Gastrocnemius medialis (tissue), 4 donors: Measurements from ENCODE around the gene TNIK. TPM values are rescaled to one million over a fixed set of nuclear protein-coding genes. Genes with fewer than 3 reads are reported as not detected.

Experiments used
- ATAC-seq, 2 donors: fragments of 150-250 bp; one replicate each; pipeline ENCODE4 v1.9.1; 2016
- DNase-seq, 2 donors: peaks; one replicate each; pipeline ENCODE4 v3.0.0-alpha.2; 2019
- H3K27ac ChIP-seq, 4 donors: fragments of 200-600 bp; sonication (generic); 1 replicate in 1 of 4; 2 replicates in 3 of 4; pipeline ENCODE4 v1.5.1; 2016 to 2018; ENCODE audit warnings: mild to moderate bottlenecking in 2 of 4, moderate library complexity in 1 of 4
- H3K27me3 ChIP-seq, 3 donors: fragments of 200-600 bp; sonication (generic) in 2 of 3; 1 replicate in 1 of 3; 2 replicates in 2 of 3; pipeline versions ENCODE4 v1.5.1 to v1.6.0; 2016 to 2019; ENCODE audit warnings: mild to moderate bottlenecking in 1 of 3, moderate library complexity in 1 of 3
- H3K36me3 ChIP-seq, 2 donors: fragments of 200-600 bp; sonication (generic) in 1 of 2; one replicate each; pipeline ENCODE4 v1.5.1; 2017 to 2018
- H3K4me1 ChIP-seq, 2 donors: fragments of 200-600 bp; sonication (generic) in 1 of 2; one replicate each; pipeline ENCODE4 v1.5.1; 2016 to 2017; ENCODE audit warnings: mild to moderate bottlenecking in 2 of 2
- H3K4me3 ChIP-seq, 4 donors: fragments of 200-600 bp; sonication (generic) in 3 of 4; 1 replicate in 1 of 4; 2 replicates in 3 of 4; pipeline ENCODE4 v1.5.1; 2016 to 2019; ENCODE audit warnings: mild to moderate bottlenecking in 2 of 4
- H3K9me3 ChIP-seq, 3 donors: fragments of 200-600 bp; sonication (generic) in 2 of 3; 1 replicate in 1 of 3; 2 replicates in 2 of 3; pipeline ENCODE4 v1.5.1; 2016 to 2019
- CTCF ChIP-seq, 5 experiments: fragments of 450-650 bp in 3 of 5; fragments of 200-600 bp in 2 of 5; sonication (generic) in 2 of 5; IDR thresholded peaks in 4 of 5; conservative IDR thresholded peaks in 1 of 5; 1 replicate in 4 of 5; 2 replicates in 1 of 5; pipeline ENCODE4 v1.5.1; 2016 to 2019; ENCODE audit warnings: antibody characterized with exemption in 5 of 5, mild to moderate bottlenecking in 3 of 5, moderate library complexity in 3 of 5
- POLR2A ChIP-seq, 2 donors: fragments of 450-650 bp; IDR thresholded peaks; one replicate each; pipeline ENCODE4 v1.6.1; 2017; ENCODE audit warnings: antibody characterized with exemption in 2 of 2, mild to moderate bottlenecking in 2 of 2, moderate library complexity in 2 of 2
- in situ Hi-C, 4 donors: fragments of 200-750 bp; cut with MboI; loops; one replicate each; pipeline versions ENCODE4 v1.15.0 to v1.8.0; 2017; ENCODE audit warnings: low sequenced_read_pairs in 4 of 4
- intact Hi-C: fragments of 100-400 bp; cut with DNase I; formaldehyde crosslinking; loops from one replicate; pipeline ENCODE4 v1.15.1; 2023; ENCODE audit warnings: low total_unique reads
- total RNA-seq, 4 donors: library from RNA; depleted of rRNA; stranded (reverse); fragments of >200 nt; gene quantifications; one replicate each; pipeline versions ENCODE4 v1.1.0 to v1.2.3, GENCODE V29; 2016

The TNIK gene
- total RNA-seq, 4 donors from 2014 or later: 5.2 to 19.7 (median 10.6) TPM

GRCh38 chr3:171455603-171456550 lies 4.3 kb downstream of the TNIK start:
- in situ Hi-C loops: loop anchor here in 3 of 4 donors (5.0 to 25.0 kb wide), 2 partner anchors 269 kb away; no protein-coding TSS in a partner anchor
- intact Hi-C loops: loop anchor here (5.0 to 10.0 kb wide), 2 partner anchors 124 to 1101 kb away; partner anchors contain the start of gene SKIL
- H3K27me3 ChIP-seq: no peaks in the 10 kb centered on the region
- TF ChIP-seq CTCF (IDR thresholded peaks at IDR 0.05 in 4 of 5, conservative IDR thresholded peaks at IDR 0.05 in 1 of 5) (no peak), POLR2A (IDR thresholded peaks at IDR 0.05) (no peak)
- H3K4me1 ChIP-seq: peaks cover 59 to 68% of the 10 kb centered on the region in 2 donors
- peak overlapping the region in 2 of 4 donors; percentile 10 to 91 for H3K27ac ChIP-seq
- H3K4me3 ChIP-seq: no peak overlapping the region
- ATAC-seq: no peak
- no peak for DNase-seq
- no peaks in the 10 kb centered on the region for H3K36me3 ChIP-seq
- H3K9me3 ChIP-seq: no peaks in the 10 kb centered on the region

GRCh38 chr3:171454041-171454440 lies 6.2 kb downstream of the TNIK start:
- no peak for DNase-seq
- H3K4me1 ChIP-seq: peaks cover 59 to 68% of the 10 kb centered on the region in 2 donors
- H3K36me3 ChIP-seq: no peaks in the 10 kb centered on the region
- ATAC-seq: no peak
- H3K27me3 ChIP-seq: no peaks in the 10 kb centered on the region
- peak overlapping the region in 2 of 4 donors; percentile 43 to 54 for H3K27ac ChIP-seq
- no peak overlapping the region for H3K4me3 ChIP-seq
- H3K9me3 ChIP-seq: no peaks in the 10 kb centered on the region
- in situ Hi-C loops: loop anchor here in 2 of 4 donors (25.0 kb wide), 1 partner anchor 267 kb away; no protein-coding TSS in a partner anchor
- TF ChIP-seq CTCF (IDR thresholded peaks at IDR 0.05 in 4 of 5, conservative IDR thresholded peaks at IDR 0.05 in 1 of 5): no peak
- no peak for TF ChIP-seq POLR2A (IDR thresholded peaks at IDR 0.05)
- intact Hi-C loops: loop anchor here (10.0 kb wide), 1 partner anchor 1099 kb away; the partner anchor contains the start of gene SKIL

GRCh38 chr3:171453180-171453886 lies 6.9 kb downstream of the TNIK start:
- intact Hi-C loops: loop anchor here (10.0 kb wide), 1 partner anchor 1099 kb away; the partner anchor contains the start of gene SKIL
- Histone ChIP-seq H3K4me1 (peaks cover 53 to 61% of the 10 kb centered on the region in 2 donors), H3K9me3 (no peaks in the 10 kb centered on the region), H3K4me3 (no peak overlapping the region), H3K27ac (peak overlapping the region; percentile 43 to 54 (median 52)), H3K36me3 (no peaks in the 10 kb centered on the region), H3K27me3 (no peaks in the 10 kb centered on the region)
- DNase-seq (no peak), ATAC-seq (peak; percentile 37 to 44)
- TF ChIP-seq POLR2A (IDR thresholded peaks at IDR 0.05) (no peak), CTCF (IDR thresholded peaks at IDR 0.05 in 4 of 5, conservative IDR thresholded peaks at IDR 0.05 in 1 of 5) (peak in 2 of 5 experiments; percentile 19 to 26)
- in situ Hi-C loops: loop anchor here in 2 of 4 donors (25.0 kb wide), 1 partner anchor 266 kb away; no protein-coding TSS in a partner anchor

GRCh38 chr3:171452328-171452727 lies 7.9 kb downstream of the TNIK start:
- intact Hi-C loops: loop anchor here (10.0 kb wide), 1 partner anchor 1098 kb away; the partner anchor contains the start of gene SKIL
- ATAC-seq: peak; percentile 72 to 82
- no peaks in the 10 kb centered on the region for H3K9me3 ChIP-seq
- H3K36me3 ChIP-seq: no peaks in the 10 kb centered on the region
- TF ChIP-seq CTCF (IDR thresholded peaks at IDR 0.05 in 4 of 5, conservative IDR thresholded peaks at IDR 0.05 in 1 of 5) (no peak), POLR2A (IDR thresholded peaks at IDR 0.05) (no peak)
- in situ Hi-C loops: loop anchor here in 2 of 4 donors (25.0 kb wide), 1 partner anchor 265 kb away; no protein-coding TSS in a partner anchor
- H3K4me3 ChIP-seq: peak overlapping the region in 1 of 4 donors; percentile 11
- H3K27me3 ChIP-seq: no peaks in the 10 kb centered on the region
- peaks cover 50 to 54% of the 10 kb centered on the region in 2 donors for H3K4me1 ChIP-seq
- DNase-seq: peak in 1 of 2 donors; percentile 33
- peak overlapping the region; percentile 43 to 54 (median 52) for H3K27ac ChIP-seq
